Mesenchymal stem cell (in vitro differentiated cells and primary cell): ENCODE measurements around the gene IGF1R.

Experiments used
- DNase-seq: peaks from one replicate; pipeline ENCODE4 v3.0.0-alpha.2; 2013
- H2AFZ ChIP-seq: one replicate; pipeline ENCODE4 v1.6.1; 2013; ENCODE audit warnings: low read depth, mild to moderate bottlenecking, control low read depth, inconsistent platforms, low read length, moderate library complexity
- H2AK5ac ChIP-seq: 2 replicates; pipeline ENCODE4 v1.6.1; 2013; ENCODE audit warnings: low read length, moderate library complexity, mild to moderate bottlenecking, inconsistent platforms; ENCODE audit not compliant: severe bottlenecking
- H2BK120ac ChIP-seq: one replicate; pipeline ENCODE4 v1.6.1; 2013; ENCODE audit warnings: low read depth, mild to moderate bottlenecking, inconsistent platforms, low read length, moderate library complexity
- H2BK12ac ChIP-seq, 2 experiments: one replicate each; pipeline ENCODE4 v1.6.1; 2013; ENCODE audit warnings: inconsistent platforms in 2 of 2, low read length in 2 of 2, mild to moderate bottlenecking in 2 of 2, moderate library complexity in 2 of 2, control low read depth in 1 of 2
- H2BK15ac ChIP-seq: one replicate; pipeline ENCODE4 v1.6.1; 2013; ENCODE audit warnings: mild to moderate bottlenecking, low read depth, inconsistent platforms; ENCODE audit not compliant: poor library complexity, severe bottlenecking
- H2BK5ac ChIP-seq: 2 replicates; pipeline ENCODE4 v1.6.1; 2013; ENCODE audit warnings: low read depth, mild to moderate bottlenecking, low read length, control low read depth, inconsistent platforms; ENCODE audit not compliant: poor library complexity, severe bottlenecking
- H3K14ac ChIP-seq, 2 experiments: one replicate each; pipeline ENCODE4 v1.6.1; 2013; ENCODE audit warnings: inconsistent platforms in 2 of 2, low read length in 2 of 2, control low read depth in 1 of 2, mild to moderate bottlenecking in 1 of 2, moderate library complexity in 1 of 2
- H3K18ac ChIP-seq, 2 experiments: one replicate each; pipeline ENCODE4 v1.6.1; 2013; ENCODE audit warnings: inconsistent platforms in 2 of 2, low read length in 2 of 2, control low read depth in 1 of 2, low read depth in 1 of 2, mild to moderate bottlenecking in 1 of 2
- H3K23ac ChIP-seq, 2 experiments: one replicate each; pipeline ENCODE4 v1.6.1; 2013; ENCODE audit warnings: inconsistent platforms in 2 of 2, low read length in 2 of 2, mild to moderate bottlenecking in 2 of 2, moderate library complexity in 2 of 2, control low read depth in 1 of 2
- H3K27ac ChIP-seq: 2 replicates; pipeline ENCODE4 v1.5.1; 2013; ENCODE audit warnings: mild to moderate bottlenecking, moderate library complexity, low read length, control low read depth, inconsistent platforms; ENCODE audit not compliant: poor library complexity, severe bottlenecking
- H3K27me3 ChIP-seq, 2 experiments: 2 replicates each; pipeline versions ENCODE4 v1.6.1 to v1.7.0; 2013; ENCODE audit warnings: low read length in 2 of 2, mild to moderate bottlenecking in 2 of 2, moderate library complexity in 2 of 2, control low read depth in 1 of 2, inconsistent platforms in 1 of 2; ENCODE audit not compliant: control insufficient read depth in 1 of 2, insufficient read depth in 1 of 2
- H3K36me3 ChIP-seq, 2 experiments: 2 replicates each; pipeline versions ENCODE4 v1.6.1 to v1.7.0; 2013; ENCODE audit warnings: low read length in 2 of 2, control low read depth in 1 of 2, inconsistent platforms in 1 of 2, low read depth in 1 of 2, mild to moderate bottlenecking in 1 of 2; ENCODE audit not compliant: insufficient read depth in 2 of 2, control insufficient read depth in 1 of 2
- H3K4ac ChIP-seq, 2 experiments: one replicate each; pipeline ENCODE4 v1.6.1; 2013; ENCODE audit warnings: inconsistent platforms in 2 of 2, low read length in 2 of 2, mild to moderate bottlenecking in 2 of 2, moderate library complexity in 2 of 2, control low read depth in 1 of 2, low read depth in 1 of 2
- H3K4me1 ChIP-seq: 2 replicates; pipeline ENCODE4 v1.6.1; 2013; ENCODE audit warnings: low read depth, low read length, control low read depth; ENCODE audit not compliant: control insufficient read depth, insufficient read depth
- H3K4me2 ChIP-seq: 2 replicates; pipeline ENCODE4 v1.6.1; 2013; ENCODE audit warnings: low read length, mild to moderate bottlenecking, inconsistent platforms; ENCODE audit not compliant: poor library complexity, severe bottlenecking
- H3K4me3 ChIP-seq, 2 experiments: 2 replicates each; pipeline versions ENCODE4 v1.5.1 to v1.7.0; 2013; ENCODE audit warnings: low read length in 2 of 2, mild to moderate bottlenecking in 2 of 2, control low read depth in 1 of 2, low read depth in 1 of 2; ENCODE audit not compliant: insufficient read depth in 1 of 2
- H3K79me1 ChIP-seq: replicated peaks from 2 replicates; pipeline ENCODE4 v1.6.1; 2013; ENCODE audit warnings: mild to moderate bottlenecking, control low read depth, low read length, inconsistent platforms; ENCODE audit not compliant: poor library complexity, severe bottlenecking
- H3K9ac ChIP-seq: 2 replicates; pipeline ENCODE4 v1.7.0; 2013; ENCODE audit warnings: mild to moderate bottlenecking, low read length, moderate library complexity
- H3K9me3 ChIP-seq: 2 replicates; pipeline ENCODE4 v1.7.0; 2013; ENCODE audit warnings: mild to moderate bottlenecking, low read length; ENCODE audit not compliant: control insufficient read depth
- H4K8ac ChIP-seq: one replicate; pipeline ENCODE4 v1.6.1; 2013; ENCODE audit warnings: inconsistent platforms, mild to moderate bottlenecking, low read length, moderate library complexity
- H4K91ac ChIP-seq: one replicate; pipeline ENCODE4 v1.6.1; 2013; ENCODE audit warnings: mild to moderate bottlenecking, low read length, inconsistent platforms
- WGBS: methylation state at CpG from one replicate; pipeline ENCODE4 v1.1.7; 2013; ENCODE audit warnings: mixed read lengths; 5-methylcytosine and 5-hydroxymethylcytosine counted together

Gene IGF1R

GRCh38 chr15:98763179-98763578 lies 114.8 kb downstream of the IGF1R start:
- peaks cover 17% of the 10 kb centered on the region for H3K4me1 ChIP-seq
- 89% methylated on average over 4 of the region's 4 CpGs for WGBS
- H3K18ac ChIP-seq, result no peak overlapping the region

DNA sequence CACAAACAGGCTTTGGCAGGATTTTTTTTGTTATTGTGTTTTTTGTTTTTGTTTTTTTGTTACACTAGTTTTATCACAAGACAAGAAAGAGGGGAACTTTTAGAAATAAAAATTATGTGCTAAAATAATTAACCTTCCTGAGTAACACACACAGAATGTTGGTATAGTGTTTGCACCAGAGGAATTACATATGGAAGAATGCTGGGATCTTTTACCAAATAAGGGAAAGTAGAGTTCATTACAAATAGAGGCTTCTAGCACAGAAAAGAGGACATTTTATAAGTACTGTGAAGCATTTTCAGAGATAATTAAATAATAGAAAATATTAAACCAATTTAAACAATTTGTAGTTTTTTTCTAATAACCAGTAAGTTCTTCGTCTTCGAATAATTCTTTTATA lies 116.0 kb downstream of the IGF1R start:
- no CpG with 5 or more reads among the region's 2 CpGs for WGBS
- Histone ChIP-seq H4K8ac (no peak overlapping the region), H3K4me3 (no peak overlapping the region), H3K27me3 (no peaks in the 10 kb centered on the region), H3K79me1 (peaks cover 27% of the 10 kb centered on the region), H3K27ac (no peak overlapping the region), H3K4me1 (peaks cover 15% of the 10 kb centered on the region), H4K91ac (no peak overlapping the region), H3K18ac (no peak overlapping the region), H3K4me2 (no peak overlapping the region), H3K14ac (no peak overlapping the region), H3K23ac (no peak overlapping the region), H2BK5ac (no peak overlapping the region), H3K9ac (no peak overlapping the region), H2BK120ac (no peak overlapping the region), H3K36me3 (peaks cover 0 to 2% of the 10 kb centered on the region in 2 experiments), H2AK5ac (no peak overlapping the region), H2AFZ (no peak overlapping the region), H2BK15ac (no peak overlapping the region), H3K4ac (no peak overlapping the region), H3K9me3 (no peaks in the 10 kb centered on the region), H2BK12ac (no peak overlapping the region)
- no peak for DNase-seq

More at GRCh38 chr15:98763179-98763578, 114.8 kb downstream of the IGF1R start:
- Histone ChIP-seq H3K4ac (no peak overlapping the region), H2AK5ac (peak overlapping the region; percentile 62), H2BK12ac (no peak overlapping the region), H2AFZ (no peak overlapping the region), H2BK5ac (no peak overlapping the region), H4K91ac (no peak overlapping the region), H2BK120ac (no peak overlapping the region), H4K8ac (no peak overlapping the region), H3K4me3 (no peak overlapping the region), H3K9me3 (no peaks in the 10 kb centered on the region), H3K27ac (no peak overlapping the region), H3K23ac (no peak overlapping the region), H3K79me1 (peaks cover 33% of the 10 kb centered on the region), H3K36me3 (peaks cover 0 to 2% of the 10 kb centered on the region in 2 experiments), H2BK15ac (no peak overlapping the region), H3K14ac (no peak overlapping the region), H3K9ac (no peak overlapping the region), H3K27me3 (no peaks in the 10 kb centered on the region), H3K4me2 (no peak overlapping the region)
- DNase-seq, result no peak

DNA sequence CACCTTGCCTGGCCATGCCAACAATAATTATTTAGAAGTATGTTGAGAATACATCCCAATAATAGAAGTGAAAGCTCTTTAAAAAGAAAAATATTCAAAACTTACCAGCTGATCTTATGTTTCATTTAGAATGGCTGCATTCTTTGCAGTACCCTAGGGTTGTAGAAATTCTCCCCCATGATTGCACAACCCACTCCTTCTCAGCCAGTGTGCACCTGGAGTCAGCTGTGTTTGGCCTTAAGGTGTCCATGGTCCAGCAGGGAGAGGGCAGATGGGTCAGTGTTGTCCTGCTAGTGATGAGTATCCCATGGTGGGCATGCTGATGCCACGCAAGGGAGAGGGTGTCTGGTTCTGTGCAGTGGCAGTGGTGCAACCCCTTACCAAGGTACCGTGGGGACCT lies 117.3 kb downstream of the IGF1R start:
- Histone ChIP-seq H3K9me3 (no peaks in the 10 kb centered on the region), H3K9ac (no peak overlapping the region), H2BK15ac (no peak overlapping the region), H3K36me3 (peaks cover 0 to 2% of the 10 kb centered on the region in 2 experiments), H2BK12ac (no peak overlapping the region), H3K4me3 (no peak overlapping the region), H3K4me1 (peaks cover 15% of the 10 kb centered on the region), H3K27me3 (no peaks in the 10 kb centered on the region), H4K8ac (peak overlapping the region; percentile 37), H2AFZ (no peak overlapping the region), H3K14ac (peak overlapping the region in 1 of 2 experiments; percentile 5), H2BK5ac (no peak overlapping the region), H3K27ac (no peak overlapping the region), H3K4me2 (no peak overlapping the region), H2BK120ac (no peak overlapping the region), H3K18ac (peak overlapping the region; percentile 63 to 64), H2AK5ac (peak overlapping the region; percentile 61), H3K4ac (no peak overlapping the region), H3K79me1 (peaks cover 32% of the 10 kb centered on the region), H4K91ac (peak overlapping the region; percentile 94), H3K23ac (peak overlapping the region in 1 of 2 experiments; percentile 41)
- WGBS, result 95% methylated on average over 2 of the region's 2 CpGs
- DNase-seq, result no peak

DNA sequence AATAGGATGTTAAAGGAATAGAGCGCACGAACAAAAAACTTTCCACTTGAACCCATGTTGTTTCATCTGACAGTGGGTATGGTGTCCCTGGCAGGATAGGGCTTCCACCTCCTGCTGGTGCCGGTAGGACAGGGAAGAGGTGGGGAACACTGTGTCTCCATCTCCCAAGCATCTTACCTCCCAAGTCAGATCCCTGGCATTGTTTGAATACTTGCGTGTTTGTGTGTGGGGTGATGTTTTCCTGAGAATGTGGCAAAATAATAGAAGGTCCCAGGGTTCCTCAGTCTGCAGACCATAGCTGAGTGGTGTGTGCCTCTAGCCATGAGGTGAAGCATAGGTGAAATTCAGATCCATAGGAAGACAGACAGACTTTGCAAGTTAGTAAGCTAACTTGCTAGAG lies 119.4 kb downstream of the IGF1R start:
- WGBS, result 100% methylated on average over 4 of the region's 4 CpGs
- peak overlapping the region in 1 of 2 experiments; percentile 34 for H2BK12ac ChIP-seq

More for the DNA sequence above, 119.4 kb downstream of the IGF1R start:
- no peak overlapping the region for H3K4me2 ChIP-seq
- H2BK120ac ChIP-seq, result no peak overlapping the region
- no peaks in the 10 kb centered on the region for H3K9me3 ChIP-seq
- no peak overlapping the region for H2AFZ ChIP-seq
- no peak overlapping the region for H2BK5ac ChIP-seq
- peak overlapping the region in 1 of 2 experiments; percentile 72 for H3K14ac ChIP-seq
- no peak overlapping the region for H2BK15ac ChIP-seq
- no peak overlapping the region for H3K4ac ChIP-seq
- H3K23ac ChIP-seq, result no peak overlapping the region
- H3K4me3 ChIP-seq, result no peak overlapping the region
- no peak overlapping the region for H2AK5ac ChIP-seq
- H3K36me3 ChIP-seq, result peaks cover 0 to 2% of the 10 kb centered on the region in 2 experiments
- H3K27ac ChIP-seq, result peak overlapping the region; percentile 11
- peaks cover 14% of the 10 kb centered on the region for H3K4me1 ChIP-seq
- no peak for DNase-seq
- no peak overlapping the region for H3K9ac ChIP-seq
- no peaks in the 10 kb centered on the region for H3K27me3 ChIP-seq
- H3K79me1 ChIP-seq, result peaks cover 32% of the 10 kb centered on the region
- no peak overlapping the region for H4K91ac ChIP-seq
- peak overlapping the region in 1 of 2 experiments; percentile 11 for H3K18ac ChIP-seq
- H4K8ac ChIP-seq, result no peak overlapping the region
